H4 (cell line): Measurements from ENCODE around the gene THSD8. TPM values are rescaled to one million over a fixed set of nuclear protein-coding genes. Genes with fewer than 3 reads are reported as not detected.

Experiments used
- DNase-seq: peaks from one replicate; pipeline ENCODE4 v3.0.0-alpha.2; 2015; ENCODE audit warnings: low spot score
- total RNA-seq: library from RNA; depleted of rRNA; stranded (reverse); fragments of >200 nt; shearing (Covaris generic); gene quantifications from 2 replicates; pipeline ENCODE4 v1.2.3, GENCODE V29; 2014; rRNA removed

The THSD8 gene
- total RNA-seq, result not detected in 2 replicates

GRCh38 chr19:12801466-12802266 lies at the start of gene THSD8, which contains the start of gene PRDX2:
Gene THSD8, plus strand, starts transcription at chr19:12802069. Its CDS starts 3 bp downstream, at chr19:12802072.
Gene PRDX2, minus strand, starts transcription at chr19:12801800. Its CDS starts 539 bp downstream, at chr19:12801261.
- DNase-seq, result no peak

GRCh38 chr19:12754465-12755196 lies 47.2 kb upstream of the THSD8 start:
- no peak for DNase-seq

GRCh38 chr19:12756150-12756883 lies 45.6 kb upstream of the THSD8 start:
- DNase-seq, result no peak

- peak; percentile 42 for DNase-seq
These were observed 44.2 kb upstream of the THSD8 start for GRCh38 chr19:12757544-12758274.

- no peak for DNase-seq
These were observed 42.2 kb upstream of the THSD8 start for GRCh38 chr19:12759686-12760085.

GRCh38 chr19:12763100-12763499 lies 38.8 kb upstream of the THSD8 start:
- DNase-seq, result no peak

- DNase-seq, result no peak
These were observed 37.2 kb upstream of the THSD8 start for GRCh38 chr19:12764698-12765097.

- no peak for DNase-seq
These were observed 35.8 kb upstream of the THSD8 start for GRCh38 chr19:12766051-12766521.

GRCh38 chr19:12767150-12767549 lies 34.7 kb upstream of the THSD8 start:
- DNase-seq, result no peak

GRCh38 chr19:12767666-12768065 lies 34.2 kb upstream of the THSD8 start:
- DNase-seq, result no peak

GRCh38 chr19:12769689-12770088 lies 32.2 kb upstream of the THSD8 start:
- DNase-seq, result no peak

GRCh38 chr19:12770922-12771321 lies 30.9 kb upstream of the THSD8 start:
- DNase-seq, result no peak

- no peak for DNase-seq
These were observed 29.5 kb upstream of the THSD8 start for GRCh38 chr19:12772323-12772722.

- DNase-seq, result no peak
These were observed 28.3 kb upstream of the THSD8 start for GRCh38 chr19:12773571-12773970.

GRCh38 chr19:12774588-12775555 lies 27.0 kb upstream of the THSD8 start, which contains the start of gene HOOK2:
Gene HOOK2, minus strand, starts transcription at chr19:12775552. Its CDS starts 103 bp downstream, at chr19:12775449.
- DNase-seq, result no peak

GRCh38 chr19:12777217-12778016 lies 24.5 kb upstream of the THSD8 start:
- no peak for DNase-seq

GRCh38 chr19:12778017-12778904 lies 23.6 kb upstream of the THSD8 start:
- DNase-seq, result peak; percentile 82

GRCh38 chr19:12778905-12779161 lies 23.0 kb upstream of the THSD8 start:
- DNase-seq, result no peak
